Right atrium auricular region (tissue), 2 donors: ENCODE data around the gene MTG2. TPM values are rescaled to one million over a fixed set of nuclear protein-coding genes. Genes with fewer than 3 reads are reported as not detected.

Source experiments
- DNase-seq: peaks from one replicate; pipeline ENCODE4 v3.0.0-alpha.2; 2019; ENCODE audit warnings: low spot score
- H3K27ac ChIP-seq, 2 donors: fragments of 200-600 bp; sonication (generic); 1 replicate in 1 of 2; 2 replicates in 1 of 2; pipeline ENCODE4 v1.5.1; 2016 to 2019
- H3K27me3 ChIP-seq, 2 donors: fragments of 200-600 bp; sonication (generic); one replicate each; pipeline versions ENCODE4 v1.5.1 to v1.6.0; 2017 to 2019
- H3K36me3 ChIP-seq: fragments of 200-600 bp; sonication (generic); one replicate; pipeline ENCODE4 v1.5.1; 2016
- H3K4me1 ChIP-seq, 2 donors: fragments of 200-600 bp; sonication (generic); one replicate each; pipeline versions ENCODE4 v1.5.1 to v1.6.0; 2017 to 2019
- H3K4me3 ChIP-seq, 2 donors: fragments of 200-600 bp; sonication (generic); 1 replicate in 1 of 2; 2 replicates in 1 of 2; pipeline ENCODE4 v1.5.1; 2017 to 2019; ENCODE audit warnings: mild to moderate bottlenecking in 1 of 2, moderate library complexity in 1 of 2
- H3K9me3 ChIP-seq, 2 donors: fragments of 200-600 bp; sonication (generic); one replicate each; pipeline ENCODE4 v1.5.1; 2019
- total RNA-seq, 2 donors: library from RNA; depleted of rRNA; stranded (reverse); fragments of >200 nt; gene quantifications; one replicate each; pipeline ENCODE4 v1.1.0, GENCODE V29; 2016
- TF ChIP-seq, protein P1 (sequence below), 2 donors: fragments of 200-600 bp; sonication (generic); IDR thresholded peaks; one replicate each; pipeline ENCODE4 v1.5.1; 2019; ENCODE audit warnings: antibody characterized with exemption in 2 of 2

MTG2 gene
- total RNA-seq, 2 donors from 2014 or later: 20.7 to 24.1 TPM

DNA sequence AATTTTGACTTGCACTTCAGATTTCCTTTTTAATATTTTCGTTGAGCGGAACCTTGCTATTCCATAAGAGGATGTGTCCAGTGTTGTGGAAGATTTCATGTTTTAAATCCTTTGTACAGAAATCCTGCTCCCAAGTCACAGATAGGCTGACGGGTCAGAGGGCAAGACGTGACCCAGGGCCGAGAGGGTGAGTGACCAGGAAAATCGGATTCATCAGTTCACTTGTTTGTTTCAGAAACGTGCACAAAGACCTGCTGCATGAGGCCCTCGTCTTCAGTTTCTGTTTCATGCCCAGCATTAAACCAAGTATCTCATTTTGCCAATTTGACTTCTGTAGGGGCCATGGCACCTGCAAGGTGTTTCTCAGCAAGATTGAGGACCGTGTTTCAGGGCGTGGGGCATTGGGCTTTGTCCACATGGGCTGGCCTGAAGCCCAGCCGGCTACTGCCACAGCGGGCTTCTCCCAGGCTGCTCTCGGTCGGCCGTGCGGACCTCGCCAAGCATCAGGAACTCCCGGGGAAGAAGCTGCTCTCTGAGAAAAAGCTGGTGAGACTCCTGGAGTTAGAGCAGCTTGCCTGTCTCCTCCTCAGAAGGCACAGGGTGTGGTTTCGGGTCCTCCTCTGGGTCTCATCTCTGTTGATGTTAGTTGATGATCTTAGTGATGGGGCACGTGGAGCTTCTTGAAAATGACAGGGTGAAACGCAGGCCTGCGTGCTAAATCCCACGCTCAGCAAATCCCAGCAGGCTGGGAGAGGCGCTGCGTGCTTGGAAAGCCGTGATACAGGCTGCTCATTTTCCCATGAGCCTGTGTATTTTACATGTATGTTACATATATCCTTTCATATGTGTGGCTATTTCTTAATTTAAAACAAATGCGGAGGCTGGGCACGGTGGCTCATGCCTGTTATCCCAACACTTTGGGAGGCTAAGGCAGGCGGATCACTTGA, 10.5 kb downstream of the MTG2 start:
- H3K36me3 ChIP-seq: peaks cover 37% of the 10 kb centered on the region
- H3K27me3 ChIP-seq: no peaks in the 10 kb centered on the region
- H3K27ac ChIP-seq: no peak overlapping the region
- no peak for DNase-seq
- no peak overlapping the region for H3K4me3 ChIP-seq
- TF ChIP-seq, protein P1, sequence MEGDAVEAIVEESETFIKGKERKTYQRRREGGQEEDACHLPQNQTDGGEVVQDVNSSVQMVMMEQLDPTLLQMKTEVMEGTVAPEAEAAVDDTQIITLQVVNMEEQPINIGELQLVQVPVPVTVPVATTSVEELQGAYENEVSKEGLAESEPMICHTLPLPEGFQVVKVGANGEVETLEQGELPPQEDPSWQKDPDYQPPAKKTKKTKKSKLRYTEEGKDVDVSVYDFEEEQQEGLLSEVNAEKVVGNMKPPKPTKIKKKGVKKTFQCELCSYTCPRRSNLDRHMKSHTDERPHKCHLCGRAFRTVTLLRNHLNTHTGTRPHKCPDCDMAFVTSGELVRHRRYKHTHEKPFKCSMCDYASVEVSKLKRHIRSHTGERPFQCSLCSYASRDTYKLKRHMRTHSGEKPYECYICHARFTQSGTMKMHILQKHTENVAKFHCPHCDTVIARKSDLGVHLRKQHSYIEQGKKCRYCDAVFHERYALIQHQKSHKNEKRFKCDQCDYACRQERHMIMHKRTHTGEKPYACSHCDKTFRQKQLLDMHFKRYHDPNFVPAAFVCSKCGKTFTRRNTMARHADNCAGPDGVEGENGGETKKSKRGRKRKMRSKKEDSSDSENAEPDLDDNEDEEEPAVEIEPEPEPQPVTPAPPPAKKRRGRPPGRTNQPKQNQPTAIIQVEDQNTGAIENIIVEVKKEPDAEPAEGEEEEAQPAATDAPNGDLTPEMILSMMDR (IDR thresholded peaks at IDR 0.05): no peak
- peaks cover 0 to 9% of the 10 kb centered on the region in 2 donors for H3K4me1 ChIP-seq
- no peaks in the 10 kb centered on the region for H3K9me3 ChIP-seq

DNA sequence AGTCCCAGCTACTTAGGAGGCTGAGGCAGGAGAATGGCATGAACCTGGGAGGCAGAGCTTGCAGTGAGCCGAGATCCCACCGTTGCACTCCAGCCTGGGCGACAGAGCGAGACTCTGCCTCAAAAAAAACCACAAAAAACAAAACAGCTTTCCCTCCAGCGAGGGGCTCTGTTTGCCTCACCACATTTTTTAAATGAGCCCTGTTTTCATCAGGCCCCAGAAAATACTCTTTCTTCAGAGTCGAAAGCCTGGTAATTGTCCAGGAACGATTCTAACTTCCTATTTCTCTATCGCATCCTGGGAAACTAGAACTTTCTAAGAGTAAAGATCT, 12.2 kb downstream of the MTG2 start:
- peaks cover 42% of the 10 kb centered on the region for H3K36me3 ChIP-seq
- H3K27ac ChIP-seq: no peak overlapping the region
- no peaks in the 10 kb centered on the region for H3K9me3 ChIP-seq
- H3K27me3 ChIP-seq: no peaks in the 10 kb centered on the region
- H3K4me1 ChIP-seq: peaks cover 0 to 9% of the 10 kb centered on the region in 2 donors
- TF ChIP-seq, protein P1 (IDR thresholded peaks at IDR 0.05): no peak
- no peak overlapping the region for H3K4me3 ChIP-seq
- no peak for DNase-seq

DNA sequence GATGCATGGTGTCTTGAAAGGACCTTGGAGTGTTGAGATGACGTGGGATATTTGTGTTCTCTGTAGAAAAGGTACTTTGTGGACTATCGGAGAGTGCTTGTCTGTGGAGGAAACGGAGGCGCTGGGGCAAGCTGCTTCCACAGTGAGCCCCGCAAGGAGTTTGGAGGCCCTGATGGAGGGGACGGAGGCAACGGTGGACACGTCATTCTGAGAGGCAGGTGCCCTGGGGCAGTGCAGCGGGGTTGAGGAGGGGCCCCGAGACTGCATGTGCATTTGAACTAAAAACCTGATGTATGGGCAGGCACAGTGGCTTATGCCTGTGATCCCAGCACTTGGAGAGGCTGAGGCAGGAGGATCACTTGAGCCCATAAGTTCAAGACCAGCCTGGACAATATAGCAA, 12.9 kb downstream of the MTG2 start:
- no peak overlapping the region for H3K27ac ChIP-seq
- H3K4me3 ChIP-seq: no peak overlapping the region
- DNase-seq: no peak
- H3K9me3 ChIP-seq: no peaks in the 10 kb centered on the region
- H3K4me1 ChIP-seq: peaks cover 0 to 9% of the 10 kb centered on the region in 2 donors
- H3K36me3 ChIP-seq: peaks cover 49% of the 10 kb centered on the region
- no peaks in the 10 kb centered on the region for H3K27me3 ChIP-seq
- TF ChIP-seq, protein P1 (IDR thresholded peaks at IDR 0.05): no peak

DNA sequence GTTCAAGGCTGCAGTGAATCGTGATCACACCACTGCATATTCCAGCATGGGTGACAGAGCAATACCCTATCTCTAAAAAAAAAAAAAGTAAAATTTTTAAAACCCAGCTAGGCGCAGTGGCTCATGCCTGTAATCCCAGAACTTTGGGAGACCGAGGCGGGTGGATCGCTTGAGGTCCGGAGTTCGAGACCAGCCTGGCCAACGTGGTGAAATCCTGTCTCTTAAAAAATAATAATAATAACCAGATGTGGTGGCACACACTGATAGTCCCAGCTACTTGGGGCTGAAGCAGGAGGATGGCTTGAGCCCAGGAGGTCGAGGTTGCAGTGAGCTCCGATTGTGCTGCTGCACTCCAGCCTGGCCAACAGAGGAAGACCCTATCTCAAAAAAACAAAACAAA, 13.5 kb downstream of the MTG2 start:
- peaks cover 0 to 9% of the 10 kb centered on the region in 2 donors for H3K4me1 ChIP-seq
- no peak overlapping the region for H3K4me3 ChIP-seq
- no peak overlapping the region for H3K27ac ChIP-seq
- no peaks in the 10 kb centered on the region for H3K27me3 ChIP-seq
- peaks cover 55% of the 10 kb centered on the region for H3K36me3 ChIP-seq
- TF ChIP-seq, protein P1 (IDR thresholded peaks at IDR 0.05): no peak
- DNase-seq: no peak
- no peaks in the 10 kb centered on the region for H3K9me3 ChIP-seq

DNA sequence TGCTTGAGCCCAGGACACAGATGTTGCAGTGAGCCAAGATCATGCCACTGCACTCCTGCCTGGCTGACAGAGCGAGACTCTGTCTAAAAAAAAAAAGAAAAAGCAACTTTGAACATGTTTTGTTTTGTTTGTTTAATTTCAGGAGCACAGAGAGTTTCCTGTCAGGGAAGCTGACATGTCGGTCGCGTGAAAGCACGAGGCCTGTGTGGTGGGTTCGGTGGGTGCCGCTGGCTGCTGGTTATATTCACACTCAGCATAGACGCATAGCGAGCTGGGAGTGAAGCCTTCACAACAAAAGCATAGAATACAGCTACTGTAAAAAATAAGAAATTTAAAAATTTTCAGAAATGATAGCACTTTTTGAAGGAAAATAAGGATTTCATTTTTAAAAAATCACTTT, 14.5 kb downstream of the MTG2 start:
- Histone ChIP-seq H3K36me3 (peaks cover 64% of the 10 kb centered on the region), H3K9me3 (no peaks in the 10 kb centered on the region)

More for the DNA sequence above, 14.5 kb downstream of the MTG2 start:
- DNase-seq: no peak
- Histone ChIP-seq H3K4me3 (no peak overlapping the region), H3K27me3 (no peaks in the 10 kb centered on the region), H3K4me1 (no peaks in the 10 kb centered on the region), H3K27ac (no peak overlapping the region)
- TF ChIP-seq, protein P1 (IDR thresholded peaks at IDR 0.05): no peak
